Measurements from ENCODE around the gene C6orf15. TPM values are rescaled to one million over a fixed set of nuclear protein-coding genes. Genes with fewer than 3 reads are reported as not detected.

The C6orf15 gene
- not detected in 2 replicates for total RNA-seq (ENCODE audit: low replicate concordance)

DNA sequence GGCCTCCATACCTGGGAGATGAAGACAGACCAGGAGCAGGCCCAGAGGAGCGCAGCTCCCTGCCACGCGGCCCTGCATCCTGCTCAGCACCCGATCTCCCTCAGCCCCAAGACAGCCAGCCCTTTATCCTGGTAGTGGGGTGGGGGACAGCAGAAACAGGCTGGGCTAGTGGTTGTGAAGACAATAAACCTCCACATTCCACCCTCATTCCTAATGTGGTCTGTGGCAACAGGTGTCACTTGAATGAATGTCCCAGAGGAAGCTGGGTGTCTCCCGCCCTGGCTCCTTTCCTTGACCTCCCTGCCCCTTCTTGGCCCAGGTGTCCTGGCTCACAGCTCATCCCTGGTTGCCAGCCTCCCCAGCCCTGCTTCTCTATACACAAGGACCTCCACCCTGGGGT lies at the start of gene C6orf15:
TSS of gene C6orf15 (minus strand) at position 98 of the 400 bp plus-strand sequence. CDS start at position 78, 20 bp downstream.
- H3K9me3 Mint-ChIP-seq, result peaks cover 2% of the 10 kb centered on the region
- no peak within 1 kb of the TSS for H3K4me3 Mint-ChIP-seq
- TF ChIP-seq EZH2 (IDR thresholded peaks at IDR 0.05), result no peak
- no peak within 1 kb of the TSS for H3K4me3 ChIP-seq
- peaks cover 8% of the 10 kb centered on the region for H3K27me3 ChIP-seq
- no peak within 1 kb of the TSS for H3K4me2 ChIP-seq
- H4K20me1 ChIP-seq (ENCODE audit: low read depth), result no peaks in the 10 kb centered on the region
- H2AFZ ChIP-seq (replicated peaks), result no peak within 1 kb of the TSS
- H3F3A ChIP-seq (ENCODE audit: low read depth), result no peaks in the 10 kb centered on the region
- peak within 1 kb of the TSS; percentile 18 for H3K27ac Mint-ChIP-seq
- H3K9ac ChIP-seq, result no peak within 1 kb of the TSS
- H3K4me1 ChIP-seq, result peaks cover 17% of the 10 kb centered on the region
- DNase-seq (ENCODE audit: low spot score), result no peak
- H3K9me3 ChIP-seq (ENCODE audit: low read depth), result no peaks in the 10 kb centered on the region
- H3K27ac ChIP-seq, result no peak within 1 kb of the TSS
- H3K4me1 Mint-ChIP-seq, result peaks cover 22% of the 10 kb centered on the region
- no peaks in the 10 kb centered on the region for H3K36me3 Mint-ChIP-seq
- H3K27me3 Mint-ChIP-seq (ENCODE audit: insufficient read depth, low read depth), result peaks cover 15% of the 10 kb centered on the region
- H3K36me3 ChIP-seq, result no peaks in the 10 kb centered on the region
- no peaks in the 10 kb centered on the region for H3K79me2 ChIP-seq (ENCODE audit: low read depth)

DNA sequence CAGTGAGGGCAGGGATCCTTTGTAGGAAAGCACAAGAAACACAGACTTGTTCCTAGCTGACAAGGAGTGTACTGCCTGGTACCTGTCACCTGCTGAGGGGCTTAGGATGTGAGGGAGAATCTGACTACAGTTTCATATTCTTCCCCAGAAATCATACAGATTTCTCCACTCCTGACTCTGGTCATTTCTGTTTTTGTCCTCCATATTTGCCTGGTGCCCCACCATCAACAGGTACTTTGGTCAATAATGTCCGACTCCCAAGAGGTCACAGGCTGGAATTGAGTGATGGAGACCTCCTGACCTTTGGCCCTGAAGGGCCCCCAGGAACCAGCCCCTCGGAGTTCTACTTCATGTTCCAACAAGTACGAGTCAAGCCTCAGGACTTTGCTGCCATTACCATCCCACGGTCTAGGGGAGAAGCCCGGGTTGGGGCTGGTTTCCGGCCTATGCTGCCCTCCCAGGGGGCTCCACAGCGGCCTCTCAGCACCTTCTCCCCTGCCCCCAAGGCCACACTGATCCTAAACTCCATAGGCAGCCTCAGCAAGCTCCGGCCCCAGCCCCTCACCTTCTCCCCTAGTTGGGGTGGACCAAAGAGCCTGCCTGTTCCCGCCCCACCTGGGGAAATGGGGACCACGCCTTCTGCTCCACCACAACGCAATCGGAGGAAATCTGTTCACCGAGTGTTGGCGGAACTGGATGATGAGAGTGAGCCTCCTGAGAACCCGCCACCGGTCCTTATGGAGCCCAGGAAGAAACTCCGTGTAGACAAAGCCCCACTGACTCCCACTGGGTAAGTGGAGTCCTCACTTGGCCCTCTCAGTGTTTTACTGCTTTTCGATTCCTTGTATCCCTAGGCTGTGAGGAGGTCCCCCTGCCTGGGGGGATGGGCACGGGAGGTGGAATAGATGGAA lies 49.1 kb upstream of the C6orf15 start:
- H3K27ac ChIP-seq, result no peak overlapping the region
- Mint-ChIP-seq H3K4me3 (no peak overlapping the region), H3K27ac (no peak overlapping the region), H3K36me3 (peaks cover 6% of the 10 kb centered on the region), H3K9me3 (no peaks in the 10 kb centered on the region), H3K4me1 (peaks cover 23% of the 10 kb centered on the region), H3K27me3 (ENCODE audit: insufficient read depth, low read depth) (peaks cover 4% of the 10 kb centered on the region)
- H4K20me1 ChIP-seq (ENCODE audit: low read depth), result no peaks in the 10 kb centered on the region
- H3K9ac ChIP-seq, result no peak overlapping the region
- TF ChIP-seq EZH2phosphoT487 (IDR thresholded peaks at IDR 0.05) (no peak), EZH2 (IDR thresholded peaks at IDR 0.05) (no peak)
- TF ChIP-seq, protein P1, sequence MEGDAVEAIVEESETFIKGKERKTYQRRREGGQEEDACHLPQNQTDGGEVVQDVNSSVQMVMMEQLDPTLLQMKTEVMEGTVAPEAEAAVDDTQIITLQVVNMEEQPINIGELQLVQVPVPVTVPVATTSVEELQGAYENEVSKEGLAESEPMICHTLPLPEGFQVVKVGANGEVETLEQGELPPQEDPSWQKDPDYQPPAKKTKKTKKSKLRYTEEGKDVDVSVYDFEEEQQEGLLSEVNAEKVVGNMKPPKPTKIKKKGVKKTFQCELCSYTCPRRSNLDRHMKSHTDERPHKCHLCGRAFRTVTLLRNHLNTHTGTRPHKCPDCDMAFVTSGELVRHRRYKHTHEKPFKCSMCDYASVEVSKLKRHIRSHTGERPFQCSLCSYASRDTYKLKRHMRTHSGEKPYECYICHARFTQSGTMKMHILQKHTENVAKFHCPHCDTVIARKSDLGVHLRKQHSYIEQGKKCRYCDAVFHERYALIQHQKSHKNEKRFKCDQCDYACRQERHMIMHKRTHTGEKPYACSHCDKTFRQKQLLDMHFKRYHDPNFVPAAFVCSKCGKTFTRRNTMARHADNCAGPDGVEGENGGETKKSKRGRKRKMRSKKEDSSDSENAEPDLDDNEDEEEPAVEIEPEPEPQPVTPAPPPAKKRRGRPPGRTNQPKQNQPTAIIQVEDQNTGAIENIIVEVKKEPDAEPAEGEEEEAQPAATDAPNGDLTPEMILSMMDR (IDR thresholded peaks at IDR 0.05), result no peak
- no peak overlapping the region for H2AFZ ChIP-seq (replicated peaks)
- no peaks in the 10 kb centered on the region for H3K9me3 ChIP-seq (ENCODE audit: low read depth)
- H3K4me3 ChIP-seq, result no peak overlapping the region
- H3F3A ChIP-seq (ENCODE audit: low read depth), result peaks cover 14% of the 10 kb centered on the region
- no peak overlapping the region for H3K4me2 ChIP-seq
- H3K4me1 ChIP-seq, result peaks cover 10% of the 10 kb centered on the region
- H3K36me3 ChIP-seq, result no peaks in the 10 kb centered on the region
- H3K27me3 ChIP-seq, result peaks cover 12% of the 10 kb centered on the region
- no peak for DNase-seq (ENCODE audit: low spot score)
- peaks cover 10% of the 10 kb centered on the region for H3K79me2 ChIP-seq (ENCODE audit: low read depth)

DNA sequence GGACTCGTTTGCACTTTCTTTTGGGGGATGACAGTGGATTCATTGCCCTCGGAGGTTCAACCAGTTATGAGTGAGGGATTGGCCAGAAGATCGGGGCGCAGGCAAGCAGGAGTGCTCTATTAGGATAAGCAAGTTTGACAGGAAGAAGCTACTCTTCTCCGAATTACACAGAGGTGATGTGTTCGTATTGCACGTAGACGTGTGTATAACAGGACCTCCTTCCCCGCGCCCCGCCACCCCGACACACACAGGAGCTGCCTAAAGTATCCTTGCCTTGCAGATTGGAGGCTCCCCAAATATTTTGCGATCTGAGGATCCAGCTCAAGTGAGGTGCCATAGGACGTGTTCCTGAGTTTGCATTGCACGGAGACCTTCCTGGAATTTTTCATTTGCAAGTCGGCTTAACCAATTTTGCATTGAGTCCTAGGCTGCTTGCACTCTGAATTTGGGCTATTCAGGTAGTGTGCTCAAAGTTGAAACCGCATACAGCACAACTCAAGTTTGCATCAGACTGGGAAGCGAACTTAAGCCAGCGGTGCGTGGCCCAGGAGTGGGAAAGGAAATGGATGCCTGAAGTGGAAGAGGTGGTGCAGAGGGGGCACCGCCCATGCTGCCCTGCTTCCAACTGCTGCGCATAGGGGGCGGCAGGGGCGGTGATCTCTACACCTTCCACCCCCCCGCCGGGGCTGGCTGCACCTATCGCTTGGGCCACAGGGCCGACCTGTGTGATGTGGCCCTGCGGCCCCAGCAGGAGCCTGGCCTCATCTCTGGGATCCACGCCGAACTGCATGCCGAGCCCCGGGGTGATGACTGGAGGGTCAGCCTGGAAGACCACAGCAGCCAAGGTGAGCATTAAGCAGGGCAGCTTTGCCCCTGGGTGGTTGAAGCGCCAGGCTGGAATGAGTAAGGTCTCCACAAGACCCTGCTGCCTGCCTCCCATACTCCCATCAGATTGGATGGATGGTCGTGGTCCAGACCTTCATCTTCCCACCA lies 46.8 kb upstream of the C6orf15 start:
- Mint-ChIP-seq H3K27ac (peak overlapping the region; percentile 33), H3K36me3 (peaks cover 14% of the 10 kb centered on the region), H3K27me3 (ENCODE audit: insufficient read depth, low read depth) (peaks cover 2% of the 10 kb centered on the region), H3K9me3 (no peaks in the 10 kb centered on the region), H3K4me3 (peak overlapping the region; percentile 98), H3K4me1 (peaks cover 26% of the 10 kb centered on the region)
- Histone ChIP-seq H4K20me1 (ENCODE audit: low read depth) (no peaks in the 10 kb centered on the region), H2AFZ (replicated peaks) (peak overlapping the region; percentile 90), H3K9ac (peak overlapping the region; percentile 50), H3K27me3 (peaks cover 12% of the 10 kb centered on the region), H3K4me2 (peak overlapping the region; percentile 93), H3F3A (ENCODE audit: low read depth) (peaks cover 14% of the 10 kb centered on the region), H3K36me3 (peaks cover 5% of the 10 kb centered on the region), H3K27ac (no peak overlapping the region), H3K79me2 (ENCODE audit: low read depth) (peaks cover 11% of the 10 kb centered on the region), H3K4me3 (peak overlapping the region; percentile 87), H3K4me1 (peaks cover 10% of the 10 kb centered on the region), H3K9me3 (ENCODE audit: low read depth) (no peaks in the 10 kb centered on the region)
- peak; percentile 46 for DNase-seq (ENCODE audit: low spot score)
- TF ChIP-seq, protein P1 (IDR thresholded peaks at IDR 0.05), result peak; percentile 24
- TF ChIP-seq EZH2phosphoT487 (IDR thresholded peaks at IDR 0.05), result no peak
